HCT116 (cell line): Measurements from ENCODE around the gene ARMC8. TPM values are rescaled to one million over a fixed set of nuclear protein-coding genes. Genes with fewer than 3 reads are reported as not detected.

ENCODE experiments used
- ATAC-seq: fragments of 200-7000 bp; cut with Tn5 transposase; 2 replicates; pipeline ENCODE4 v1.9.1; 2020; ENCODE audit warnings: mild to moderate bottlenecking, moderate library complexity
- BruUV-seq: library from RNA; stranded (reverse); fragments of 400-500 nt; replicated peaks from 2 replicates; lab custom pipeline; 2021; lab: Mats Ljungman, UMichigan
- CTCF ChIA-PET: fragments of 300-600 bp; sonication (Branson Sonifier 250); formaldehyde crosslinking; loops from one replicate; lab custom pipeline; 2021; ENCODE audit warnings: antibody characterized with exemption; lab: Charles Lee
- POLR2A ChIA-PET: fragments of 300-600, 350-600 bp; sonication (Branson Sonifier 250); formaldehyde crosslinking; loops from one replicate; lab custom pipeline; 2021; ENCODE audit warnings: antibody characterized with exemption; lab: Charles Lee
- RAD21 ChIA-PET, 2 experiments: fragments of 300-600 bp; sonication (Branson Sonifier 250); formaldehyde crosslinking; loops; one replicate each; lab custom pipeline; 2023; ENCODE audit warnings: low total read pairs in 2 of 2; ENCODE audit not compliant: uncharacterized antibody in 2 of 2, unreplicated experiment in 2 of 2, low non-redundant PET in 1 of 2; lab: Charles Lee
- DNase-seq: peaks from one replicate; pipeline ENCODE4 v3.0.0-alpha.2; 2010; ENCODE audit warnings: low read depth, low spot score
- H2AFZ ChIP-seq: fragments of 200-600 bp; shearing (Covaris generic), sonication (generic); 2 replicates; pipeline ENCODE4 v1.6.1; 2017; ENCODE audit warnings: low read depth, mixed run types, mixed read lengths, antibody characterized with exemption, low read length; ENCODE audit not compliant: poor library complexity, severe bottlenecking
- H3K27ac ChIP-seq: 2 replicates; pipeline ENCODE4 v1.5.1; 2012; ENCODE audit warnings: low read depth, low read length
- H3K27me3 ChIP-seq: fragments of 200-600 bp; sonication (generic); 2 replicates; pipeline ENCODE4 v1.6.1; 2016; ENCODE audit warnings: mixed run types, low read length, mixed read lengths; ENCODE audit not compliant: insufficient read depth
- H3K36me3 ChIP-seq, 2 experiments: fragments of 200-500 bp in 1 of 2; fragments of 200-600 bp in 1 of 2; sonication (Bioruptor generic) in 1 of 2; sonication (generic) in 1 of 2; 2 replicates each; pipeline versions ENCODE4 v1.5.1 to v1.6.1; 2014 to 2016; ENCODE audit warnings: low read length in 2 of 2, inconsistent platforms in 1 of 2, mixed read lengths in 1 of 2, mixed run types in 1 of 2; ENCODE audit not compliant: insufficient read depth in 2 of 2, control insufficient read depth in 1 of 2
- H3K4me1 ChIP-seq, 2 experiments: fragments of 200-600 bp in 1 of 2; sonication (generic) in 1 of 2; 2 replicates each; pipeline versions ENCODE4 v1.5.1 to v1.6.1; 2012 to 2017; ENCODE audit warnings: low read length in 2 of 2, inconsistent platforms in 1 of 2, mild to moderate bottlenecking in 1 of 2, mixed read lengths in 1 of 2, mixed run types in 1 of 2, moderate library complexity in 1 of 2; ENCODE audit not compliant: insufficient read depth in 2 of 2, control insufficient read depth in 1 of 2
- H3K4me2 ChIP-seq: fragments of 200-600 bp; sonication (generic); 2 replicates; pipeline ENCODE4 v1.6.1; 2017; ENCODE audit warnings: mixed run types, low read length, mixed read lengths
- H3K4me3 ChIP-seq, 2 experiments: fragments of 200-600 bp in 1 of 2; sonication (generic) in 1 of 2; replicated peaks in 1 of 2; 2 replicates each; pipeline ENCODE4 v1.5.1; 2011 to 2016; ENCODE audit warnings: low read length in 2 of 2, control low read depth in 1 of 2, low read depth in 1 of 2, mild to moderate bottlenecking in 1 of 2, mixed read lengths in 1 of 2, mixed run types in 1 of 2
- H3K79me2 ChIP-seq: fragments of 200-600 bp; sonication (generic); 2 replicates; pipeline ENCODE4 v1.6.1; 2017; ENCODE audit warnings: mild to moderate bottlenecking, mixed run types, low read length, moderate library complexity, mixed read lengths; ENCODE audit not compliant: insufficient read depth
- H3K9ac ChIP-seq: fragments of 200-600 bp; sonication (generic); 2 replicates; pipeline ENCODE4 v1.6.1; 2016; ENCODE audit warnings: low read length, mixed read lengths
- H3K9me2 ChIP-seq: fragments of 200-600 bp; sonication (generic), shearing (Covaris generic); 2 replicates; pipeline ENCODE4 v1.6.1; 2017; ENCODE audit warnings: mixed run types, mild to moderate bottlenecking, moderate library complexity; ENCODE audit not compliant: insufficient read depth
- H3K9me3 ChIP-seq, 2 experiments: fragments of 200-500 bp in 1 of 2; fragments of 200-600 bp in 1 of 2; sonication (Bioruptor generic) in 1 of 2; sonication (generic) in 1 of 2; 2 replicates each; pipeline ENCODE4 v1.6.1; 2014 to 2017; ENCODE audit warnings: low read length in 2 of 2, mixed read lengths in 2 of 2, inconsistent platforms in 1 of 2, low read depth in 1 of 2, mild to moderate bottlenecking in 1 of 2, mixed run types in 1 of 2, moderate library complexity in 1 of 2; ENCODE audit not compliant: control insufficient read depth in 1 of 2, insufficient read depth in 1 of 2
- H4K20me1 ChIP-seq: fragments of 200-600 bp; sonication (generic), shearing (Covaris generic); 2 replicates; pipeline ENCODE4 v1.6.1; 2017; ENCODE audit warnings: mixed run types, mild to moderate bottlenecking, moderate library complexity; ENCODE audit not compliant: insufficient read depth
- ATF3 ChIP-seq: IDR thresholded peaks from 2 replicates; pipeline ENCODE4 v1.6.1; 2012
- CBX3 ChIP-seq: IDR thresholded peaks from 2 replicates; pipeline ENCODE4 v1.6.1; 2012; ENCODE audit warnings: low read depth
- CEBPB ChIP-seq: IDR thresholded peaks from 2 replicates; pipeline ENCODE4 v1.6.1; 2012; ENCODE audit warnings: low read depth
- CTCF ChIP-seq, 3 experiments: fragments of 200-600 bp in 1 of 3; sonication (generic) in 1 of 3; IDR thresholded peaks in 2 of 3; conservative IDR thresholded peaks in 1 of 3; 2 replicates each; pipeline ENCODE4 v1.5.1; 2012 to 2017; ENCODE audit warnings: low read depth in 2 of 3, low read length in 2 of 3, antibody characterized with exemption in 1 of 3, borderline replicate concordance in 1 of 3, control low read depth in 1 of 3, mild to moderate bottlenecking in 1 of 3, mixed read lengths in 1 of 3, mixed run types in 1 of 3, moderate library complexity in 1 of 3; ENCODE audit not compliant: insufficient read depth in 1 of 3
- EGR1 ChIP-seq: IDR thresholded peaks from 2 replicates; pipeline ENCODE4 v1.6.1; 2012; ENCODE audit warnings: low read depth
- ELF1 ChIP-seq: IDR thresholded peaks from 2 replicates; pipeline ENCODE4 v1.6.1; 2012; ENCODE audit warnings: low read depth, borderline replicate concordance
- EZH2 ChIP-seq: fragments of 200-600 bp; sonication (generic); IDR thresholded peaks from 2 replicates; pipeline ENCODE4 v1.6.1; 2017; ENCODE audit warnings: antibody characterized with exemption, mixed run types
- FOSL1 ChIP-seq: IDR thresholded peaks from 2 replicates; pipeline ENCODE4 v1.6.1; 2012; ENCODE audit warnings: low read depth
- JUND ChIP-seq: IDR thresholded peaks from 2 replicates; pipeline ENCODE4 v1.6.1; 2012
- POLR2A ChIP-seq: IDR thresholded peaks from 2 replicates; pipeline ENCODE4 v1.7.0; 2011; ENCODE audit warnings: borderline replicate concordance; ENCODE audit not compliant: insufficient read depth, insufficient read length; ENCODE audit errors: extremely low read depth
- POLR2AphosphoS5 ChIP-seq: IDR thresholded peaks from 2 replicates; pipeline ENCODE4 v1.6.1; 2011; ENCODE audit warnings: mild to moderate bottlenecking, low read depth, low read length, moderate library complexity
- RAD21 ChIP-seq: IDR thresholded peaks from 2 replicates; pipeline ENCODE4 v1.6.1; 2012; ENCODE audit warnings: low read depth, mild to moderate bottlenecking
- SP1 ChIP-seq: IDR thresholded peaks from 2 replicates; pipeline ENCODE4 v1.6.1; 2012; ENCODE audit warnings: low read depth
- TCF7L2 ChIP-seq: IDR thresholded peaks from 2 replicates; pipeline ENCODE4 v1.7.0; 2011; ENCODE audit warnings: borderline replicate concordance, inconsistent platforms; ENCODE audit not compliant: insufficient read depth, insufficient read length; ENCODE audit errors: extremely low read depth
- YY1 ChIP-seq: IDR thresholded peaks from 2 replicates; pipeline ENCODE4 v1.6.1; 2011; ENCODE audit warnings: low read length, low read depth, moderate library complexity, mild to moderate bottlenecking; ENCODE audit not compliant: insufficient replicate concordance; ENCODE audit errors: extremely low read depth
- ZBTB33 ChIP-seq: IDR thresholded peaks from 2 replicates; pipeline ENCODE4 v1.6.1; 2011; ENCODE audit warnings: mild to moderate bottlenecking, low read length, moderate library complexity; ENCODE audit not compliant: insufficient replicate concordance; ENCODE audit errors: extremely low read depth
- intact Hi-C: fragments of 100-400 bp; cut with micrococcal nuclease; formaldehyde crosslinking; loops from 2 replicates; pipeline ENCODE4 v1.10.0; 2022
- total RNA-seq: library from RNA; stranded (reverse); gene quantifications from one replicate; pipeline ENCODE4 v1.2.1, GENCODE V29; 2021; ENCODE audit not compliant: unreplicated experiment
- TF ChIP-seq, protein P1 (sequence below): IDR thresholded peaks from 2 replicates; pipeline ENCODE4 v1.6.1; 2012
- TF ChIP-seq, protein P2 (sequence below): IDR thresholded peaks from 2 replicates; pipeline ENCODE4 v1.6.1; 2012; ENCODE audit warnings: low read depth

ARMC8 gene
- total RNA-seq, 1 experiment from 2014 or later: 36.2 TPM

- no peak for TF ChIP-seq ATF3
These were observed 54.0 kb downstream of the ARMC8 start (continued) for GRCh38 chr3:138241061-138241460.

- intact Hi-C loops: no loop called here
- Histone ChIP-seq H3K79me2 (no peaks in the 10 kb centered on the region), H3K4me2 (no peak overlapping the region), H3K4me1 (no peaks in the 10 kb centered on the region), H3K9me2 (no peaks in the 10 kb centered on the region), H4K20me1 (no peaks in the 10 kb centered on the region), H3K4me3 (no peak overlapping the region), H3K9me3 (no peaks in the 10 kb centered on the region), H3K36me3 (peaks cover 11 to 14% of the 10 kb centered on the region in 2 experiments; a peak in 2 of 4 replicates), H2AFZ (no peak overlapping the region), H3K27me3 (no peaks in the 10 kb centered on the region), H3K27ac (no peak overlapping the region), H3K9ac (no peak overlapping the region)
- no TSS peak for BruUV-seq
- ChIA-PET POLR2A (no interaction called here), CTCF (no interaction called here), RAD21 (no interaction called here)
- DNase-seq (no peak), ATAC-seq (no peak)
- no peak for TF ChIP-seq ZBTB33
- no peak for TF ChIP-seq CTCF (IDR thresholded peaks at IDR 0.05 in 2 of 3, conservative IDR thresholded peaks at IDR 0.05 in 1 of 3; ENCODE audit: borderline replicate concordance in 1 of 3, insufficient read depth in 1 of 3, low read depth in 2 of 3, low read length in 2 of 3)
- TF ChIP-seq TCF7L2: no peak
- TF ChIP-seq POLR2A: no peak
- TF ChIP-seq CBX3: no peak
- TF ChIP-seq RAD21: no peak
- TF ChIP-seq CEBPB: no peak
- no peak for TF ChIP-seq ELF1
- TF ChIP-seq YY1: no peak
- no peak for TF ChIP-seq EGR1
- TF ChIP-seq, protein P1, sequence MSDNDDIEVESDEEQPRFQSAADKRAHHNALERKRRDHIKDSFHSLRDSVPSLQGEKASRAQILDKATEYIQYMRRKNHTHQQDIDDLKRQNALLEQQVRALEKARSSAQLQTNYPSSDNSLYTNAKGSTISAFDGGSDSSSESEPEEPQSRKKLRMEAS: no peak
- TF ChIP-seq POLR2AphosphoS5: no peak
- no peak for TF ChIP-seq JUND
- no peak for TF ChIP-seq ATF3
- TF ChIP-seq EZH2: no peak
- TF ChIP-seq, protein P2, sequence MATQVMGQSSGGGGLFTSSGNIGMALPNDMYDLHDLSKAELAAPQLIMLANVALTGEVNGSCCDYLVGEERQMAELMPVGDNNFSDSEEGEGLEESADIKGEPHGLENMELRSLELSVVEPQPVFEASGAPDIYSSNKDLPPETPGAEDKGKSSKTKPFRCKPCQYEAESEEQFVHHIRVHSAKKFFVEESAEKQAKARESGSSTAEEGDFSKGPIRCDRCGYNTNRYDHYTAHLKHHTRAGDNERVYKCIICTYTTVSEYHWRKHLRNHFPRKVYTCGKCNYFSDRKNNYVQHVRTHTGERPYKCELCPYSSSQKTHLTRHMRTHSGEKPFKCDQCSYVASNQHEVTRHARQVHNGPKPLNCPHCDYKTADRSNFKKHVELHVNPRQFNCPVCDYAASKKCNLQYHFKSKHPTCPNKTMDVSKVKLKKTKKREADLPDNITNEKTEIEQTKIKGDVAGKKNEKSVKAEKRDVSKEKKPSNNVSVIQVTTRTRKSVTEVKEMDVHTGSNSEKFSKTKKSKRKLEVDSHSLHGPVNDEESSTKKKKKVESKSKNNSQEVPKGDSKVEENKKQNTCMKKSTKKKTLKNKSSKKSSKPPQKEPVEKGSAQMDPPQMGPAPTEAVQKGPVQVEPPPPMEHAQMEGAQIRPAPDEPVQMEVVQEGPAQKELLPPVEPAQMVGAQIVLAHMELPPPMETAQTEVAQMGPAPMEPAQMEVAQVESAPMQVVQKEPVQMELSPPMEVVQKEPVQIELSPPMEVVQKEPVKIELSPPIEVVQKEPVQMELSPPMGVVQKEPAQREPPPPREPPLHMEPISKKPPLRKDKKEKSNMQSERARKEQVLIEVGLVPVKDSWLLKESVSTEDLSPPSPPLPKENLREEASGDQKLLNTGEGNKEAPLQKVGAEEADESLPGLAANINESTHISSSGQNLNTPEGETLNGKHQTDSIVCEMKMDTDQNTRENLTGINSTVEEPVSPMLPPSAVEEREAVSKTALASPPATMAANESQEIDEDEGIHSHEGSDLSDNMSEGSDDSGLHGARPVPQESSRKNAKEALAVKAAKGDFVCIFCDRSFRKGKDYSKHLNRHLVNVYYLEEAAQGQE: no peak
- TF ChIP-seq SP1: no peak
- TF ChIP-seq FOSL1: no peak
These were observed 54.6 kb downstream of the ARMC8 start for GRCh38 chr3:138241676-138242075.
